NCI-H1092 (cell line): Measurements from ENCODE around the gene COL11A1.
"Not testable (repeated sequence)": the region's sequence is repeated elsewhere in the genome, so short reads cannot be mapped to it uniquely, and the experiment has no call there.

Source experiments
- DNase-seq: peaks from one replicate; lab custom pipeline; 2025; lab: John Stamatoyannopoulos, UW

COL11A1 gene

GRCh38 chr1:103108376-103109150 lies at the start of gene COL11A1:
Gene COL11A1, minus strand, starts transcription at chr1:103108522. Its CDS starts 344 bp downstream, at chr1:103108178.
- DNase-seq: no peak

GRCh38 chr1:103156966-103157365 lies 48.6 kb upstream of the COL11A1 start:
- DNase-seq: no peak

- no peak for DNase-seq
Observed at GRCh38 chr1:103146166-103146565, 37.8 kb upstream of the COL11A1 start.

- no peak for DNase-seq
Observed at GRCh38 chr1:103145449-103145848, 37.1 kb upstream of the COL11A1 start.

GRCh38 chr1:103144681-103145080 lies 36.4 kb upstream of the COL11A1 start:
- no peak for DNase-seq

GRCh38 chr1:103142461-103142860 lies 34.1 kb upstream of the COL11A1 start:
- DNase-seq: no peak

- DNase-seq: no peak
Observed at GRCh38 chr1:103129796-103130195, 21.5 kb upstream of the COL11A1 start.

- no peak for DNase-seq
Observed at GRCh38 chr1:103129255-103129654, 20.9 kb upstream of the COL11A1 start.

- not testable (repeated sequence) for DNase-seq
Observed at GRCh38 chr1:103128256-103128655, 19.9 kb upstream of the COL11A1 start.

- DNase-seq: no peak
Observed at GRCh38 chr1:103125219-103125618, 16.9 kb upstream of the COL11A1 start.

- no peak for DNase-seq
Observed at GRCh38 chr1:103122983-103123720, 14.8 kb upstream of the COL11A1 start.

GRCh38 chr1:103120981-103121380 lies 12.7 kb upstream of the COL11A1 start:
- no peak for DNase-seq

GRCh38 chr1:103112546-103112945 lies 4.2 kb upstream of the COL11A1 start:
- DNase-seq: no peak

GRCh38 chr1:103111926-103112325 lies 3.6 kb upstream of the COL11A1 start:
- no peak for DNase-seq

- DNase-seq: no peak
Observed at GRCh38 chr1:103110701-103111100, 2.4 kb upstream of the COL11A1 start.

- no peak for DNase-seq
Observed at GRCh38 chr1:103109311-103109920, 1.1 kb upstream of the COL11A1 start.

- DNase-seq: no peak
Observed at GRCh38 chr1:103107741-103108375, 464 bp downstream of the COL11A1 start.

- no peak for DNase-seq
Observed at GRCh38 chr1:103106426-103107341, 1.6 kb downstream of the COL11A1 start.

GRCh38 chr1:103101399-103101798 lies 6.9 kb downstream of the COL11A1 start:
- DNase-seq: no peak

- DNase-seq: no peak
Observed at GRCh38 chr1:103089221-103089620, 19.1 kb downstream of the COL11A1 start.

GRCh38 chr1:103087256-103087655 lies 21.1 kb downstream of the COL11A1 start:
- no peak for DNase-seq
